ENCODE results near the gene NR3C1.

NR3C1 gene

DNA sequence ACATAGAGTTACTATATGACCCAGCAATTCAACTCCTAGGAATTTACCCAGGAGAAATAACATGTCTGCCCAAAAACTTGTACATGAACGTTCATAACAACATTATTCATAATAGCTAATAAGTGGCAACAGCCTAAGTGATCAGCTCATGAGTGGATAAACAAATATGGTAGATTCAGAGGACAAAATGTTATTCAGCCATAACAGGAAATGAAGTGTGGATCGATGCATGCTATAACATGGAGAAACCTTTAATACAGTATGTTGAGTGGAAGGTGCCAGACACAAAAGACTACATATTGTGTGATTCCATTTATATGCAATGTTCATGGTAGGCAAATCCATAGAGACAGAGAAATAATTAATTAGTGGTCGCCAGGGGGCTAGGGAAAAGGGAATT lies 22.3 kb upstream of the NR3C1 start:
- DNase-seq: no peak

DNA sequence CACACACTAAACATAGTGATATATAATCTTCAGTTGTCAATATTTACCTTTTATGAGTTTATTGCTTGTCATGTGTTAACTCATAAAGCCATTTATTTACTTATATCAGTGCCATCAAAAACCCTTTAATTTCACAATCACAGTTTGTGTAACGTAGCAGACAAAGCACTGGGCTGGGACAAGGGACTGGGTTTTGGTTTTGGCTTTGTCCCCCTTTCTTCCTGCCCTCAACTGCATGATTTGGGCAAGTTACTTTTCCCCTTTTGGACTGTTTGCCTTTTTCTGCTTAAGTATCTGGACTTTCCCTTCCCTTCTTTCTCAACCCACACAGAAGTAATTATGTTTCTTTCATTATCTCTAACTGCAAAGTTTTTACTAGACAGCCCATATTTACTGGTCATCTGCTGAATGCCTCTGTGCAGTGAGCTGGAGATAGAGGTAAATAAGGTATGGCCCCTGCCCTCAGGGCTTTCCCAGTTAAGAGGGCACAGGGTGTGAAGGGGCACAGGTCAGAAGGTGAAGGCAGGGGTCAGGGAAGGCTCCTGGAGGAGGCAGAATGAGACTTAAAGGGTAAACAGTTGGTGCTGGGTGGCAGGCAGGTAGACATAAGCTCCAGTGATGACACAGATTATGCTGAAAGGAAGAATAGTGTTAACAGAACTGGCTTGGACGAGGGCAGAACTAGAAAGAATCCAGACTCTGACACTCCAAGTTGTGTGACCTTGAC lies 14.8 kb upstream of the NR3C1 start:
- DNase-seq: no peak

DNA sequence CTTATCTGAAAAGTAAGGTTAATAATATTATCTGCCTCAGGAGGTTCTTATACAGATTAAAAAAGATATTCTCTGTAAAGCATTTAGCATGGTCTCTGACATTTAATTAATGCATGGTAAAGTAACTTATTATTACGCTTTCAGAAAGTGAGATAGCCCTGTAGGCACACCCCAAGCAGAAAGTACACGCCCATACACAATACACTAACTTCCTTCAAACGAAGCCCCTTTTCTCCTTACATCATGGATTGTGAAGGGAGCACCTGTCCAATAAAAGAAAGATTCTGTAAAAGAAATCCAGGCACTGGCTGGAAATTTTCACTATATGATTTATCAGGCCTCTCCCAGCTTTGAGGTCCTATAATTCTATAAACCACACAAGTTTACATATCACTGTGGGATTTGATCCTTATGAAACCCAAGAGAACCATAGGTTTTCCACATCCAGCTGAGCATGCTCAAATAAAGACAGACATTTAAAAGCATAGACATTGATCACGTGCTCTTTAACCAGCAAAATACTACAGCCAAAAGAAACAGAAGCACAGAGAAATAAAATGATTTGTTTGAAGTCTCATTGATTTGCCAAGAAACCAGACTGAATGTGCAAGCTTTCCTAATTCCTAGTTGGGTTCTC lies 14.1 kb upstream of the NR3C1 start:
- no peak for DNase-seq

DNA sequence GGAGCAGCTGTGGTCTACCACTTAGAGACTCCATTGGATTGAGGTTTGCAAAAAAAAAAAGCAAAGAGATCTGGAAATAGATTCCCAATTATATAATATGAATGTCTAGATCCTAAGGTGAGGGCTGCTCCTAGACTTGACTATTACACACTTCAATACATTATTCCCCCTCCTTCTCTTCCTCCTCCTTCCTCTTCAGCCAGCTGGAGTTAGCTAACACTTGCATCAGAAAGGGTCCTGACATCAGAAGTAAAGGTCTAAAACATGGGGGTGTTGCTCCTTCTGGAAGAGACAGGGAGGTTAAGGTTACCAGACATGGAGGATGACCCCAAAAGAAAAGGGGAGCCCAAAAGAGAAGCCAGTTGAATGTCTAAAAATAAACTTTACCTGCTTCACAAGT lies 12.9 kb upstream of the NR3C1 start:
- DNase-seq: no peak

DNA sequence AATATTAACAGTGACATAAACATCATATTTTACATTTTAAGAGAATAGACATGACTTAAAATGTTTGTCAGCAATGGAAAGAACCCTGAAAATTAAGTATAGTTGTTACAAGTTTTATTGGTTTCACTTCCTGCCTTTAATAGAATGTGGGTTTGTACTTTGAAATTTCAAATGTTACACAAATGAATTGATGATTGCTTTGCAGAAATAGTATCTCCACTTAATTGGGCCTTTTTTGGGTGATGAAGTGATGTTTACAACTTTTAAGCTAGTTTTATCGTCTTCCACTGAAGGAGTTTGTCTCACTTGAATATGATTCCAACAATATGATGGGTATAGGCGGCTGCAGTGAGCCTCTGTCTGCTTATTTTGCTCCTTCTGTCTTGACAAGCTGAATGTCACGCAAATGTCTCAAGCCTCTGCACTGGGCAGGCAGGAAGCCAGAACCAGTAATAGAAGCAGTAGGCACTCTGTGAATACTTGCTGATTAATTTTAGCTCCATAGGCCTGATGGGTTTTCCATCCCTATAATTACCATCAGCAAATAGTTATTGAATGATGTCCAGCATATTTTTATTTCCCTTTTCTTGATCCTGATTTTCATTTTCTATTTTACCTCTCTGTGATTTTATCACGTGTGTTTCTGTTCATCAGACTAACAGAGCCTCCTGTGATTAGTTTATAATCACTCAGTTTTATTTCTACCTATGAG lies 10.6 kb upstream of the NR3C1 start:
- DNase-seq: no peak

DNA sequence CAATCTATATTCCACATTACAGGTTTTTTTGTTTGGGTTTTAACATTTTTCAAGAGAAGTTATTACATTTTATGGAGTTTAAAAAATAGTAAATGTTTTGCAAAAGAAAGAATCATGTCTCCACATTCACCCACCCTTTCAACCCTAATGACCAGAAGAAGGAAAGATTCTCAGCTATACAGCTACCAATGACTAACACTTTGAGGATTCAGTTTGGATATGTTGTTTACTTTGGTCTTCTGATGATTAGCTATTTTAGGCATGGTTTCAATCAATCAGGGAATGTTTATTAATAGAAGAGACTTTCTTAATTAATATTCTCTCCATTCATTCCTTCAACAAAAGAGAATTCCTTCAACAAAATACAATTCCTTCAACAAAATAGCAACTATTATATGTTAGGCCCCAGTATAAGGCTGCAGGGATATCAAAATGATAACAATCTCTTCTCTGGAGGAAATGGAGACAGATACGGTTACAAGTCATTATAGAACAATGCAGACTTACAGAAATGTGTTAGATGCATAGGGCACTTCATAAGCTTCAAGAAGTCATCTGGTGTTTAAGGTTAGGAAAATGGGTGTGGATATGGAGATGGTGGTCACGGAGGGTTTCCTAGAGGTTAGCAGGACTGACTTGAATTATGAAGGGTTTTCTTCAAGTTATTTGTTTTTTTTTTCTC lies 9.3 kb upstream of the NR3C1 start:
- no peak for DNase-seq

DNA sequence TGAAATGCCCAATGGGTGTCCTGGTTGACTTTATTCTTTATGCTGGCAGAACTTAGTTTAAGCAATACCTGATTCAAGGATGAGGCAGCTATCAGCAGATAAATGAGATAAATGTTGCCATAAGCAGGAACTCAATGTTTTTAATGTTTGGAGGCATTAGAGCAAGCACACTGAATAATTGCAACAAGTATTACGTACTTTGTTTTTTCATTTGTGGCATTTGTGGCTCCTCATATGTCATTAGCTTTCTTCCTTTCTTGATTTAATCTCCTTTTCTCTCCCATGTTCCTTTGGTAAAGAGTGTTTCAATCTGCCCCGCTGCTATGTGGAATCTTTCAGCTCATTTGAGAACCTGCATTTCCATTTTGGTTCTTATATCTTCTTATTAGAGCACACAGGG lies 6.4 kb upstream of the NR3C1 start:
- DNase-seq: peak; percentile 52

DNA sequence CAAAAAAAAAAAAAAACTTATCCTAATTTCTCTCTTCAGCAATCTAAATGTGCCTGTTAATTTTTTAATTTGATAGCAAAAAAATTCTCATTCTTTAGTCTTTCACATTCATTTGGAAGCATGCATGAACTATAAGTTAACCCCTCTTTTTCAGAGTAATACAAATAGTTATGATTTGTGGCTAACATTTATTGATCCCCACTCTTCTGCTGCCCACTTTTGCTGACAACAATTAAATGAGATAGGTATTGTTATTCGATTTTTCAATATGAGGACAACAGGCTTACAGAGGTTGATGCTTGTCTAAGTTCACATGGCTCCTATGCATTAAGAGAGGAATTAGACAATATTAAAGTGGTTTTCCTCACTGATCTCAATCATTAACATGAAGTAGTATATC lies 2.9 kb upstream of the NR3C1 start:
- DNase-seq: no peak

DNA sequence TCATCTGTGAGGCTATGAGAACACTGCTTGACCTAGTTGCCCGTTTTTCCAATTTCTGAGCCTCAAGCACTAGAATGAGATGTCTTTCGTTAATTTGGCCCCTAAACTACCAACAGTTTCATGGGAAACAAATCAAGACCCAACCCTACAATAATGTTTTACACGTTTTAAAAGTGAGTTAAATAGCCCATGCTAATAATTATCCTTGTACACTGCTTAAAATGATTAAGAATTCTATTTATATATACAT lies 2.3 kb upstream of the NR3C1 start:
- no peak for DNase-seq

DNA sequence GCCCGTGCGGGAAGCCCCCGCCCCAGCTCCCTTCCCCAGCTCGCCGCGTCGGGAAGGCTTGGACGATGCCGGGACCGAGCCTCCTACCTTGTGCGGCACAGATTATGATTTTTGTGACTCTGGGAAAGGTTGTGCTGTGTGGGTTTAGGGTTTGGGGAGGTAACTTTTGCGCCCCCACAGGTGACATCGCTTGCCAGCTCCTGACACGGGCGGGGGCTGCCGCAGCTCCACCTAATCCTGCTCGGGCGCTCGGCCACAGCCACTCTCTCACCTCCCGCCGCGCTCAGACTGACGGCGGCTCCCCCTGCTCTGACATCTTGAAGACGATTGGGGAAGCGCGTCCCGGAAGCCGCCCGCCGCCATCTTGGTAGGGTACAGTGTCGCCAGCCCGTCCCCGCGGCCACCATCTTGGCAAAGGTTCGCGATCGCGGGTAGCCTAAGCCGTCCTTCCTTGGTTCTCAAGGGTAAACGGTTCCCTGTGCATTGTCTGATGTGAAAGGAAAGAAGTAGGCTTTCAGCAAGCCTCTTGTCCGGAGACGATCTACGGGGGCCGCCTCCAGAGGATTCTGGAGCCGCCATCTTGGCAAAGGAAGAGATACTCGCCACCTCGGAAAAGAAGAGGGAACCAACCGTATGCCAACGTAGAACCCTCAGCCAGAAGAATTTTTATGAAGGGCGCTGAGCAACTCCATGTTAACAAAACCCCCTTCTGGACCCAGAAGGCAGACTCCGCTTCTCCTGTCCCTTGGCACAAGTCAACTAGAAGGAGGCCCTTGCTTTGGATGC lies 1.8 kb upstream of the NR3C1 start:
- DNase-seq: peak; percentile 87

DNA sequence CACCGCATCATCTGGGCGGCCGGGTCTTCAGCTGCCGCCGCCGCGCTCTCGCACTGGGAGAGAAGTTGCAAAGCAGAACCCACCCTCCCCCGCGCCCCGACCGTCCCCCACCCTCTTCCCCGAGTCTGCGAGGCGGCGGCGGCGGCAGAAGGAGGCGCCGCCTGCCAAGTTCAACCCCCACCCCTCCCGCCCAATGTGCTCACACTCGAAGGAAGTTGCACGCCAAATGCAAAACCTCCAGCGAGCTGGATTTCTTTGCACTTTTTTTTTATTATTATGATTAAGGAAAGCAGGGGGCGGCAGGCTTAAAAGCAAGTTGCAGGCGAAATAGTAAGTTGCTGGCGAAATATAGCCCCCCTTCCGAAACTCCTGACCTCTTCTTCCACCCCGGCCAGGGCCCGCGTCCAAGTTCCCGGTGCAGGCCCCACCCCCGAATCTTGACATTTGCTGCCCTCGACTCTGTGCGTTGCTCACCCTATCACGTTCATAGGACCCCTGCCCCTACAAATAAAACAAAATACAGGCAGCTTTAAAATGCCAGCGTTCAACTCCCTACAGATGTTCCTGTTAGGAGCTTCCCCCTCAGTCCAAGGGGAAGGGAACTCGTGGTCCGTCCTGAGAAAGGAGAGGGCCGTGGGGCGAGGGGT lies 1.1 kb upstream of the NR3C1 start:
- peak; percentile 88 for DNase-seq

DNA sequence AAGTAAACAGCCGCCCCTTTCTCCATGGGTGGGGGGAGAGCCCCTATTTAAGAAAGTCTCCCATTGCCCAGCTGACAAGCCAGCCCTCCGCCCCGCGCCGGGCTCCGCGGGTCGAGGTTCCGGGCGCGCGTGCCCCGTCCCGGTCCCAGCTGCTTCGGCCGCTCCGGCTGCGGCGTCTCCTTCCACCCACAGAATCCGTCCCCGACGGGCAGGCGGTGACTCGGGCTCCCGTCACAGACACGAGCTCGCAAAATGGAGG lies 223 bp downstream of the NR3C1 start:
- DNase-seq: no peak

DNA sequence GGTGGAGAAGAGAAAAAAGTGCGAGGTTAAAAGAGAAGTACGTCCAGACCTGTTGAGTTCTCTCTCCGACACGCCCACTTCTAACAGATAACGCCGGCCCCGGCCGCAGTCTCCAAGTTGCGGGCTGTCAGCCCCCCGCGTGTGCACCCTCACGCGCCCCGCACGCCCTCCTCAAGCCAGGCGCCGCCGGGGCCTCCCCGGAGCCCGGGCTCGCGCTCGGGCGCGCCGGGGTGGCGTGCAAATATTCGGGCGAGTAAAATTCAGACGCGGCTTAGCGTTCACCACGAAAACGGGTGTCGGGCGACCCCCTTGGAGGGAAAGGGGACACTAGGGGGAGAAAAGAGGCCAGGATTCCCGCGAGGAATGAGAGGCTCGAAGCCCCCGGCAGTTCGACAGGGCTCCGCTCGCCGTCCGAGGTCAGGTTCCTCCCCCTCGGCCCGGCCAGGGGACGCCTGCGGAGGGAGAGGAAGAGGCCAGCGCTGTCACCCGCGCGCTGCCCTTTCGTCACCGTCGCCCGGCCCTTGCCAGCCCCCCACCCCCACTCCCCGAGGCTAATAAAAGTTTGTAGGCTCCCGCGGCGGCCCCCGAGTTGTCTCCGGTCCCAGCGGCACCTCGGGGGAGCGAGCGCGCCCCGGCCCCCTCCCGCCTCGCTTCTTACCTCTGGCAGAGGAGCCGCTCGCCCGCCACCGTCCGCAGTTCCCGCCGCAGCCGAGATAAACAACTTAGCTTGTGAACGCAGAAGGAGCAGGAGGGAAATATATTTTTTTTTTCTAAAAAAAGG lies 743 bp downstream of the NR3C1 start:
- DNase-seq: peak; percentile 81

DNA sequence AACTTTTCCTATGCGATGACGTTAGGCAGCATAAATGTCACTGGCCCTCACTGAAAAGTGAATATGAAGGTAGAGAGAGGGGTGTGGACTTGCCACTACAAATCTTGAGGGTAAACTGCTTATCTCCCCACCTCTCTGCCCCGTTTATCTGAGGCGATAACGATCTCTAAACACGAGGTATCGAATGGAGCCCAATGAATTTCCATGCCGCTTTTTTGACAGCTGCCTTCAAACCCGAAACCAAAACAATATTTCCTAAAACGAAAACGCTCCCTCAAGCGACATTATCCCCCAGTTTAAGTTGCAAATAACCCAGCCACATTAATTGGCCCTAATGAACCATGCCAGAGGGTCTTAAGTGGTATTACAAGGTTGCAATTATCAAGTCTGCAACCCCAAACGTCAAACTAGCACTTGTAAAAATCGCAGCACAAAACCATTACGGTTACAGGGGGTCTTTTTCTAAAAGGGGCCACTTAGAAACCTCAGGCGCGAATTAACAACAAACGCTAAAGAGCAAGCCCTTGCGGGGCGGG lies 1.4 kb downstream of the NR3C1 start:
- DNase-seq: peak; percentile 27

DNA sequence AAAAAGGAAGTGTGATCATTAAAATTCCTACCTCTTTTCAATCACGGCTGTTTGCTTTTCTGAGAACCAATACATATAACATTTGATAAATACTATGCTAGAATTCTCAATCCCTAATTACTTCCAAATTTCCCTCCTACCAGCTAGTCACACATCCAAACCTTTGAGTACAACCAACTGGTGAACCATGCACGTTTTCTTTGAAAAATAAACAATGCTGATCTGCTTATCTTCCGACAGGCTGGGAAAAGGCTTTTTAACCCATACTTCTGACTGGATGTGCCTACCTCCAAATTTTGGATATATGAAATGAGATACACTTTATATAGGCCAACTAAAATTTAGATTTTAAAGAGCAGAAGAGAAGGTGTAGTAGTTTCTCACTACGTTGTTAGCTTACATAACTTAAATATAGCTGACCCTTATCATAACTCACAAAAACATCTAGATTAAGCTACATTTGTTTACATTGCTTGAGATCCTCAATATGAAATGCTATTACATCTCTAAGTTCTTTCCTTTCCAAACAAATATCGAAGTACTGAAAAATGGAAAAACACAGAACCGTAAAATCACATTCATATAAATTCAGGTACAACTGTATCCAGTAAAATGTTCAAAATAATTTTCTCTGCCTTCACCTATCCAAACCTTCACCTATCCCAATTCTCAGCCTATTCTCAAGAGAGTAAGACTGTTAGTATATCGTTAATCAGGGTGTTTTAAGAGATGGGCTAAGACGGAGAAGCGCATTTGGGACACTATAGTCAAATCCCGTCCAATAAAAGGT lies 2.1 kb downstream of the NR3C1 start:
- no peak for DNase-seq

DNA sequence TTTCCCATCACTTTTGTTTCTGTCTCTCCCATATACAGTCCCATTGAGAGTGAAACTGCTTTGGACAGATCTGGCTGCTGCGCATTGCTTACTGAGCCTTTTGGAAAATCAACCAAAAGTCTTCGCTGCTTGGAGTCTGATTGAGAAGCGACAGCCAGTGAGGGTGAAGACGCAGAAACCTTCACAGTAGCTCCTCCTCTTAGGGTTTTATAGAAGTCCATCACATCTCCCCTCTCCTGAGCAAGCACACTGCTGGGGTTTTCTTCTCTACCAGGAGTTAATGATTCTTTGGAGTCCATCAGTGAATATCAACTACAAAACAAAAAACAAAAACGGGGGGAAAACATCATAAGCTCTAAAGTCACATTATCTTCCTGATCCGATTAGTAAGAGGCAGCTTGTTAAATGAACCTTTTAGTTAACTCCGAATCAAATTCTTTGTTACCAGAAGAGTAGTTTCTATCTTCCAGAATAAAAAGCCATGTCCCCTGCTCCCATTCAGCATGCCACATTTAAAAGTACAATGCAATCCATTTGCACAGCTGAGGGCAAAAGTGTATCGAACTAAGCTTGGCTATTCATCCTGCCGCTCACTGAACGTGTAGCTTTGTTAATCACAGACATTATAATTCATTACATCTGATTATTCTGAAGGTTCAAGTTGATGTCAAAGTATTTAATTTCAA lies 2.8 kb downstream of the NR3C1 start:
- no peak for DNase-seq

DNA sequence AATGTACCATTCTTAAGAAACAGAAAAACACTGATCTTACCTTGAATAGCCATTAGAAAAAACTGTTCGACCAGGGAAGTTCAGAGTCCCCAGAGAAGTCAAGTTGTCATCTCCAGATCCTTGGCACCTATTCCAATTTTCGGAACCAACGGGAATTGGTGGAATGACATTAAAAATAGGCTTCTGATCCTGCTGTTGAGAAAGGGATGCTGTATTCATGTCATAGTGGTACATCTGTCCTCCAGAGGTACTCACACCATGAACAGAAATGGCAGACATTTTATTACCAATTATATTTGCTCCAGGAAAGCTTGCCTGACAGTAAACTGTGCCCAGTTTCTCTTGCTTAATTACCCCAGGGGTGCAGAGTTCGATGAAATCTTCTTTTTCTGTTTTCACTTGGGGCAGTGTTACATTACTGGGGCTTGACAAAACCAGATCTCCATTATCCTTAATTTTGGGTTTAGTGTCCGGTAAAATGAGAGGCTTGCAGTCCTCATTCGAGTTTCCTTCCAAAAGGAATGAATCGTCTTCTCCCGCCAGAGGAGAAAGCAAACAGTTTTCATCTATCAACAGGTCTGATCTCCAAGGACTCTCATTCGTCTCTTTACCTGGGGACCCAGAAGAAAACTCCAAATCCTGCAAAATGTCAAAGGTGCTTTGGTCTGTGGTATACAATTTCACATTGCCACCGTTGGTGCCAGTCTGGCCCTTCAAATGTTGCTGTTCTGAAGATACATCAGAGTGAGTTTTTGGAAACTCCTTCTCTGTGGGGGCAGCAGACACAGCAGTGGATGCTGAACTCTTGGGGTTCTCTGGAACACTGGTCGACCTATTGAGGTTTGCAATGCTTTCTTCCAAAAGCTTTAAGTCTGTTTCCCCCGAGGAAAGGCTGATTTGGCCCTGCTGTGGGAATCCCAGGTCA lies 3.6 kb downstream of the NR3C1 start:
- DNase-seq: no peak

DNA sequence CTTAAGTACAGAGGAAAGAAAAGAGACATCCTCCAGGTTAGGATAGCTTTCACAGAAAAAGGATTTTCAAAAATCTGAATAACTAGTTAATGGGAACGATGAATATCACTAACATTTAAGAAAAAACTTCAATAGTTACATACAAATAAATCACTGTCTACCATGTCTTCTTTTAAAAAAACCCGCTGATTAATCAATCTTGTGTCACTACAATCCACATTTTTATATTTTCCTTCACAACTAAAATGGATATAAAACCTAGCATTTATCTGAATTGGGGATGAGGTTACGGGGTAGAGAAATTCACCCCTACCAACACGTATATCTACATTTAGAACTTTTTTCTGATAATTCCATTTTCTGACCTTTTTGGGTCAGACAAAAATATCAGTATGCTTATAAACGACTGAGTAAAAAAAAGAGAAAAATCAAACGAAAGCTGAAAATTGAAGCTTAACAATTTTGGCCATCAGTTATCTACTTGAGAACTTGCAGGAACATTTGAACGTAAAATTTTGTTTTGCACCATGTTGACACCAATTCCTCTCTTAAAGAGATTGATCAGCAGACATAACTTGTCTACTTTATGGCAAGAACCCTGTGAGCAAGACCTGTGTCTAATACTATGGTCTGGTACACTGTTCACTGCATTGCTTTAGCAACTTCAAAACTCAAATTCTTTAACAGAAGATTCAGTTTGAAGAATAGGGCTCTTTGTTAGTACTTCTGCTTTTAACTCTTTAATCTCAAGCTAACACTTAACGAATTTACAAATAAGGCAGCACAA lies 4.8 kb downstream of the NR3C1 start:
- no peak for DNase-seq

DNA sequence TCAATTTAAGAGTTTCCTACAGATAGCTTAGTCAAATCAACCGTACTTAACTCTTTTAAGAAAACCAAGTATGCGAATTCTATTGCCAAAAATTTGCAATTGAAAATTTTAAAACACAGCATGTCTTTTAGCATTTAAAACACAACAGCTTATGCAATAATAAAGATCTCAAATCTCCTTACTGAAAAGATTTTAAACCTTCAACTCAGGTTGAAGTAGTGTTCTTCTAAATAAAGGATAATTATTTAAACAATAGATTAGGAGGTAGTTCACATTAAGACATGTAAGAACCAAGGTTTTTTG lies 5.5 kb downstream of the NR3C1 start:
- no peak for DNase-seq
